ENCODE measurements around the gene GRM3. TPM values are rescaled to one million over a fixed set of nuclear protein-coding genes. Genes with fewer than 3 reads are reported as not detected.

GRM3 gene
- not detected in 2 replicates for polyA plus RNA-seq (2012; rRNA removed)
- polyA plus RNA-seq (2012; cell fraction: cytosol; rRNA removed) = 0.01 TPM in 1 of 2 replicates, not detected in the other
- polyA plus RNA-seq (2012; cell fraction: nucleus; rRNA removed) = not detected in 2 replicates

DNA sequence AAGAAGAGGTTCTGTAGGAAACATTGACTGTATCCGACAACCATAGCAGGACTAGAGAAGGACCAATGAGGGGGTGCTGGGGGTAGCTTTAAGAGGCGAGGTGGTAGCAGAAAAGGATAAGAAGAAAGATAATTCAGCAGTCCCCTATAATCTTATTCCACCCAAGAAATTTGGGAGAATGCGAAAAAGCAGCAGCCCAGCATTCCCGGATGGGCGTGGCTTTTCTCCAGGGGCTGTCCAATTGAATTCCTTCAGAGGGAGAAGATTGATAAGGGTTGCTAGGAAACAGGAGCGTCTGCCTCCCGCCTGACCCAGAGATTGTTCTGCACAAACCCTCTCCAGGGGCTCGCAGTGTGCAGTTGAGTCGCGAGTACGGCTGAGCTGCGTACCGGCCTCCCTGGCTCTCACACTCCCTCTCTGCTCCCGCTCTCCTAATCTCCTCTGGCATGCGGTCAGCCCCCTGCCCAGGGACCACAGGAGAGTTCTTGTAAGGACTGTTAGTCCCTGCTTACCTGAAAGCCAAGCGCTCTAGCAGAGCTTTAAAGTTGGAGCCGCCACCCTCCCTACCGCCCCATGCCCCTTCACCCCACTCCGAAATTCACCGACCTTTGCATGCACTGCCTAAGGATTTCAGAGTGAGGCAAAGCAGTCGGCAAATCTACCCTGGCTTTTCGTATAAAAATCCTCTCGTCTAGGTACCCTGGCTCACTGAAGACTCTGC lies at the start of gene GRM3:
TSS of gene GRM3 (plus strand) at position 349 of the 721 bp plus-strand sequence. CDS start 121,237 bp downstream, outside the sequence.
- ChIA-PET CTCF (interaction anchor here (0.7 to 1.8 kb wide), 3 partner anchors 9 to 14 kb away, joined by 3 to 4 read pairs (median 4); no protein-coding TSS in a partner anchor), POLR2A (no interaction called here)
- Histone ChIP-seq H3K27me3 (ENCODE audit: insufficient read depth) (peaks cover 30% of the 10 kb centered on the region), H3K9me2 (no peaks in the 10 kb centered on the region), H3K9ac (no peak within 1 kb of the TSS), H4K20me1 (ENCODE audit: insufficient read depth) (no peaks in the 10 kb centered on the region), H3K36me3 (replicated peaks in 1 of 2; ENCODE audit: control insufficient read depth in 1 of 2, insufficient read depth in 2 of 2, low read length in 1 of 2) (no peaks in the 10 kb centered on the region), H3K4me1 (ENCODE audit: control insufficient read depth in 1 of 2, insufficient read depth in 2 of 2, low read depth in 1 of 2, low read length in 1 of 2) (peaks cover 0 to 19% of the 10 kb centered on the region in 2 experiments; a peak in 2 of 4 replicates), H3K4me2 (peak within 1 kb of the TSS; percentile 75), H3K79me2 (ENCODE audit: insufficient read depth) (no peaks in the 10 kb centered on the region), H3F3A (replicated peaks; ENCODE audit: insufficient read depth) (no peaks in the 10 kb centered on the region), H3K9me3 (no peaks in the 10 kb centered on the region), H2AFZ (ENCODE audit: low read depth) (peak within 1 kb of the TSS; percentile 18; the same call in 1 of the 2 replicates), H3K27ac (ENCODE audit: low read depth in 2 of 2, low read length in 1 of 2) (no peak within 1 kb of the TSS), H3K4me3 (ENCODE audit: low read depth in 2 of 2, low read length in 1 of 2) (peak within 1 kb of the TSS; percentile 35 to 53)
- DNase-seq = peak; percentile 79
- WGBS (ENCODE audit: low lambda C conversion rate) = 1% methylated on average over 23 of the region's 23 CpGs
- TF ChIP-seq GATA2 (CRISPR knock-in tag; IDR thresholded peaks at IDR 0.05) (no peak), RFX5 (IDR thresholded peaks at IDR 0.05; ENCODE audit: low read length) (0 out of 2 replicates have a peak, but pooled peaks have one; percentile 43), FOXJ3 (CRISPR knock-in tag; IDR thresholded peaks at IDR 0.05) (no peak), TEAD4 (IDR thresholded peaks at IDR 0.05; ENCODE audit: borderline replicate concordance, insufficient read depth) (no peak)

DNA sequence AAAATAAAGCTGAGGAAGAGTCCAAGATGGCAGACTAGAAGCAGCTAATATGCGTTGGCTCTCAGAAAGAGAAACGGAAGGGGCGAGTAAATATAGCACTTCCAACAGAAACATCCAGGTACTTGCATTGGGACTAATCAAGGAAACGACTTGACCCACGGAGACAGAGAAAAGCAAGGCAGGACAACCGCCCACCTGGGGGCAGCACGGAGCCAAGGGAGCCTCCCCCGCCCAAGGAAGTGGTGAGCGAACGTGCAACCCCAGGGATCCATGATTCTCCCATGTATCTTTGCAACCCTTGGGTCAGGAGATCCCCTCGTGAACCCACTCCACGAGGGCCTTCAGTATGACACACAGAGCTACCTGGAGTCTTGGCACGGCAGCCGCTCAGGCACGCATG lies 45.4 kb upstream of the GRM3 start:
- Histone ChIP-seq H3K9me2 (no peaks in the 10 kb centered on the region), H3K27me3 (ENCODE audit: insufficient read depth) (no peaks in the 10 kb centered on the region), H2AFZ (ENCODE audit: low read depth) (no peak overlapping the region), H3K4me3 (ENCODE audit: low read depth in 2 of 2, low read length in 1 of 2) (no peak overlapping the region), H3K9me3 (no peaks in the 10 kb centered on the region), H3K27ac (ENCODE audit: low read depth in 2 of 2, low read length in 1 of 2) (no peak overlapping the region), H4K20me1 (ENCODE audit: insufficient read depth) (no peaks in the 10 kb centered on the region), H3K4me2 (no peak overlapping the region), H3K36me3 (replicated peaks in 1 of 2; ENCODE audit: control insufficient read depth in 1 of 2, insufficient read depth in 2 of 2, low read length in 1 of 2) (no peaks in the 10 kb centered on the region), H3K4me1 (ENCODE audit: control insufficient read depth in 1 of 2, insufficient read depth in 2 of 2, low read depth in 1 of 2, low read length in 1 of 2) (peaks cover 0 to 2% of the 10 kb centered on the region in 2 experiments; a peak in 1 of 4 replicates), H3F3A (replicated peaks; ENCODE audit: insufficient read depth) (no peaks in the 10 kb centered on the region), H3K9ac (no peak overlapping the region), H3K79me2 (ENCODE audit: insufficient read depth) (no peaks in the 10 kb centered on the region)
- WGBS (ENCODE audit: low lambda C conversion rate) = 35% methylated on average over 13 of the region's 15 CpGs
- ChIA-PET POLR2A (no interaction called here), CTCF (interaction anchor here (0.6 to 5.4 kb wide), 19 partner anchors 9 to 797 kb away, joined by 3 to 64 read pairs (median 4); no protein-coding TSS in a partner anchor)
- peak; percentile 53 for DNase-seq
- TF ChIP-seq IRF3 (IDR thresholded peaks at IDR 0.05; ENCODE audit: low read depth, low read length) (no peak), SIN3A (IDR thresholded peaks at IDR 0.05; ENCODE audit: borderline replicate concordance, low read depth, low read length) (no peak), TEAD4 (IDR thresholded peaks at IDR 0.05; ENCODE audit: borderline replicate concordance, insufficient read depth) (no peak), YY1 (IDR thresholded peaks at IDR 0.05; ENCODE audit: low read depth) (no peak), CTCF (IDR thresholded peaks at IDR 0.05) (peak; percentile 62), FOXJ3 (CRISPR knock-in tag; IDR thresholded peaks at IDR 0.05) (no peak), EP300 (IDR thresholded peaks at IDR 0.05; ENCODE audit: borderline replicate concordance in 1 of 2, low read depth in 1 of 2, low read length in 1 of 2) (no peak), RAD21 (IDR thresholded peaks at IDR 0.05; ENCODE audit: low read length) (peak; percentile 63), FOXM1 (IDR thresholded peaks at IDR 0.05; ENCODE audit: low read depth) (no peak), MEF2A (IDR thresholded peaks at IDR 0.05; ENCODE audit: borderline replicate concordance, low read depth) (no peak), GABPA (IDR thresholded peaks at IDR 0.05; ENCODE audit: low read depth) (no peak), REST (IDR thresholded peaks at IDR 0.05; ENCODE audit: low read depth, low read length) (no peak), EZH2phosphoT487 (IDR thresholded peaks at IDR 0.05; ENCODE audit: borderline replicate concordance, low read depth) (no peak), SMC3 (IDR thresholded peaks at IDR 0.05; ENCODE audit: low read depth, low read length) (peak; percentile 48)

All from SK-N-SH (cell line).